Posterior vena cava (tissue), 2 donors: Measurements from ENCODE around the gene MSANTD2. TPM values are rescaled to one million over a fixed set of nuclear protein-coding genes. Genes with fewer than 3 reads are reported as not detected.

Source experiments
- DNase-seq: peaks from one replicate; pipeline ENCODE4 v3.0.0-alpha.2; 2020; ENCODE audit warnings: low spot score
- intact Hi-C, 2 donors: fragments of 100-400 bp; cut with DNase I; formaldehyde crosslinking; loops; one replicate each; pipeline versions ENCODE4 v1.14.1 to v1.14.2; 2022 to 2023
- total RNA-seq, 2 donors: library from RNA; stranded (reverse); fragmentation: NEBNext Ultra II Directional; extraction: Animal tissue kit (Norgen Biotek cat#: 25700); gene quantifications; one replicate each; pipeline ENCODE4 v1.2.1, GENCODE V29; 2021
- donor health status: DM: yes; HTN: yes; CAD: no.
- donor health status: DM: yes; HTN: yes; CAD: no.

MSANTD2 gene
- total RNA-seq, 2 donors from 2014 or later: 12.6 to 13.0 TPM

- intact Hi-C loops: loop anchor here in 1 of 2 donors (5.0 kb wide), 1 partner anchor 68 kb away; the partner anchor contains the start of gene ESAM
- no peak for DNase-seq
Observed at GRCh38 chr11:124829986-124830385, 29.8 kb upstream of the MSANTD2 start.

- intact Hi-C loops: loop anchor here in 1 of 2 donors (1.0 kb wide), 1 partner anchor 19 kb away; no protein-coding TSS in a partner anchor
- no peak for DNase-seq
Observed at GRCh38 chr11:124825876-124826275, 25.7 kb upstream of the MSANTD2 start.

- DNase-seq: no peak
- intact Hi-C loops: loop anchor here in 1 of 2 donors (2.0 kb wide), 1 partner anchor 31 kb away; no protein-coding TSS in a partner anchor
Observed at GRCh38 chr11:124823512-124824376, 23.5 kb upstream of the MSANTD2 start.

GRCh38 chr11:124821995-124822730, 22.0 kb upstream of the MSANTD2 start:
- intact Hi-C loops: loop anchor here in 1 of 2 donors (2.0 kb wide), 1 partner anchor 33 kb away; no protein-coding TSS in a partner anchor
- no peak for DNase-seq

GRCh38 chr11:124817036-124817435, 16.8 kb upstream of the MSANTD2 start:
- no peak for DNase-seq

GRCh38 chr11:124814739-124815138, 14.5 kb upstream of the MSANTD2 start:
- DNase-seq: no peak
- intact Hi-C loops: no loop called here

More at GRCh38 chr11:124817036-124817435, 16.8 kb upstream of the MSANTD2 start:
- intact Hi-C loops: no loop called here

- no peak for DNase-seq
- intact Hi-C loops: no loop called here
Observed at GRCh38 chr11:124812876-124813275, 12.7 kb upstream of the MSANTD2 start.

GRCh38 chr11:124811399-124812125, 11.4 kb upstream of the MSANTD2 start:
- no peak for DNase-seq
- intact Hi-C loops: no loop called here

GRCh38 chr11:124807660-124808270, 7.6 kb upstream of the MSANTD2 start:
- DNase-seq: no peak
- intact Hi-C loops: no loop called here

- intact Hi-C loops: no loop called here
Observed at GRCh38 chr11:124807201-124807600, 7.0 kb upstream of the MSANTD2 start.

GRCh38 chr11:124804884-124805283, 4.7 kb upstream of the MSANTD2 start:
- intact Hi-C loops: loop anchor here in 1 of 2 donors (5.0 kb wide), 1 partner anchor 43 kb away; the partner anchor contains the start of gene ESAM
- no peak for DNase-seq

More at GRCh38 chr11:124807201-124807600, 7.0 kb upstream of the MSANTD2 start:
- DNase-seq: no peak

- no peak for DNase-seq
Observed at GRCh38 chr11:124801636-124802312, 1.6 kb upstream of the MSANTD2 start.

GRCh38 chr11:124801014-124801413, 808 bp upstream of the MSANTD2 start:
- intact Hi-C loops: loop anchor here in 1 of 2 donors (5.0 kb wide), 1 partner anchor 39 kb away; the partner anchor contains the start of gene ESAM
- DNase-seq: no peak

More at GRCh38 chr11:124801636-124802312, 1.6 kb upstream of the MSANTD2 start:
- intact Hi-C loops: loop anchor here in 1 of 2 donors (5.0 kb wide), 1 partner anchor 39 kb away; the partner anchor contains the start of gene ESAM

GRCh38 chr11:124799348-124800225, 619 bp downstream of the MSANTD2 start:
- intact Hi-C loops: loop anchor here (5.0 kb wide), 1 partner anchor 37 kb away; the partner anchor contains the start of gene ESAM (in 2 of the 2)
- DNase-seq: peak; percentile 84

GRCh38 chr11:124798991-124799347, 1.2 kb downstream of the MSANTD2 start:
- intact Hi-C loops: loop anchor here in 1 of 2 donors (5.0 kb wide), 1 partner anchor 37 kb away; the partner anchor contains the start of gene ESAM
- DNase-seq: no peak

- intact Hi-C loops: loop anchor here in 1 of 2 donors (5.0 kb wide), 1 partner anchor 34 kb away; the partner anchor contains the start of gene ESAM
- DNase-seq: no peak
Observed at GRCh38 chr11:124796312-124796711, 3.9 kb downstream of the MSANTD2 start.
